HepG2 (cell line): ENCODE measurements around the gene CD248. TPM values are rescaled to one million over a fixed set of nuclear protein-coding genes. Genes with fewer than 3 reads are reported as not detected.

Experiments used
- CHD2 ChIP-seq: IDR thresholded peaks from 2 replicates; pipeline ENCODE4 v1.6.1; 2011; ENCODE audit warnings: low read depth, low read length, improper control_type of control experiment
- ELF4 ChIP-seq: sonication (generic); formaldehyde crosslinking; IDR thresholded peaks from 2 replicates; pipeline ENCODE4 v1.5.0; 2020; ENCODE audit warnings: missing genetic modification reagents, mild to moderate bottlenecking, moderate library complexity, borderline replicate concordance
- ERF ChIP-seq: IDR thresholded peaks from 2 replicates; pipeline ENCODE4 v1.6.1; 2018; ENCODE audit warnings: missing biosample characterization, missing genetic modification reagents
- RXRB ChIP-seq: IDR thresholded peaks from 2 replicates; pipeline ENCODE4 v1.6.1; 2016; ENCODE audit warnings: borderline replicate concordance, missing genetic modification reagents, missing compliant biosample characterization
- SRF ChIP-seq: IDR thresholded peaks from 2 replicates; pipeline ENCODE4 v1.6.1; 2011; ENCODE audit warnings: mild to moderate bottlenecking, low read depth, low read length, moderate library complexity
- TBX3 ChIP-seq: fragments of 450-650 bp; IDR thresholded peaks from 2 replicates; pipeline ENCODE4 v1.6.1; 2017; ENCODE audit warnings: antibody characterized with exemption, mild to moderate bottlenecking, inconsistent platforms, borderline replicate concordance
- ZNF160 ChIP-seq: sonication (generic); formaldehyde crosslinking; IDR thresholded peaks from 2 replicates; pipeline ENCODE4 v1.8.0; 2022; ENCODE audit warnings: mild to moderate bottlenecking, inconsistent platforms, missing genetic modification reagents
- ZSCAN21 ChIP-seq: sonication (generic); formaldehyde crosslinking; IDR thresholded peaks from 2 replicates; pipeline ENCODE4 v1.8.0; 2022; ENCODE audit warnings: mild to moderate bottlenecking, missing genetic modification reagents, moderate library complexity, borderline replicate concordance
- polyA plus RNA-seq, 8 experiments: library from polyadenylated mRNA; depleted of rRNA in 3 of 8; stranded (reverse) in 7 of 8; unstranded in 1 of 8; fragments of >200 nt; fragmentation: Illumina TruSeq in 4 of 8; extraction: Trizol in 4 of 8; gene quantifications; 2 replicates each; pipeline versions ENCODE4 v1.2.1 to v1.2.3, GENCODE V29; 2011 to 2016; ENCODE audit warnings: low read depth in 4 of 8, missing spikeins in 1 of 8, mixed read lengths in 1 of 8; ENCODE audit not compliant: insufficient read depth in 1 of 8
- total RNA-seq, 5 experiments: library from RNA; depleted of rRNA; stranded (reverse); fragments of >200 nt; fragmentation: Illumina TruSeq; extraction: Trizol; gene quantifications; 2 replicates each; pipeline ENCODE4 v1.2.3, GENCODE V29; 2016; ENCODE audit warnings: low read depth in 1 of 5
- TF ChIP-seq, protein P1 (sequence below): IDR thresholded peaks from 2 replicates; pipeline ENCODE4 v1.6.1; 2012; ENCODE audit warnings: low read length, improper control_type of control experiment
- TF ChIP-seq, protein P2 (sequence below): sonication (generic); formaldehyde crosslinking; IDR thresholded peaks from 2 replicates; pipeline ENCODE4 v1.5.0; 2020; ENCODE audit warnings: missing genetic modification reagents, mild to moderate bottlenecking, borderline replicate concordance
- TF ChIP-seq, protein P3 (sequence below): sonication (generic); formaldehyde crosslinking; IDR thresholded peaks from 2 replicates; pipeline ENCODE4 v1.4.0; 2020; ENCODE audit warnings: missing genetic modification reagents, borderline replicate concordance
- TF ChIP-seq, protein P4 (sequence below): sonication (generic); formaldehyde crosslinking; conservative IDR thresholded peaks from 2 replicates; pipeline ENCODE4 v1.8.0; 2022; ENCODE audit warnings: low read depth, missing genetic modification reagents
- TF ChIP-seq, protein P5 (sequence below): sonication (generic); formaldehyde crosslinking; conservative IDR thresholded peaks from 2 replicates; pipeline ENCODE4 v1.5.0; 2020; ENCODE audit warnings: missing genetic modification reagents

Gene CD248
- total and polyA plus RNA-seq, 2 of the 13 experiments (the other 11 are each of a cell fraction or from before 2014, with no cell fraction given), result 0.25 to 0.35 TPM

DNA sequence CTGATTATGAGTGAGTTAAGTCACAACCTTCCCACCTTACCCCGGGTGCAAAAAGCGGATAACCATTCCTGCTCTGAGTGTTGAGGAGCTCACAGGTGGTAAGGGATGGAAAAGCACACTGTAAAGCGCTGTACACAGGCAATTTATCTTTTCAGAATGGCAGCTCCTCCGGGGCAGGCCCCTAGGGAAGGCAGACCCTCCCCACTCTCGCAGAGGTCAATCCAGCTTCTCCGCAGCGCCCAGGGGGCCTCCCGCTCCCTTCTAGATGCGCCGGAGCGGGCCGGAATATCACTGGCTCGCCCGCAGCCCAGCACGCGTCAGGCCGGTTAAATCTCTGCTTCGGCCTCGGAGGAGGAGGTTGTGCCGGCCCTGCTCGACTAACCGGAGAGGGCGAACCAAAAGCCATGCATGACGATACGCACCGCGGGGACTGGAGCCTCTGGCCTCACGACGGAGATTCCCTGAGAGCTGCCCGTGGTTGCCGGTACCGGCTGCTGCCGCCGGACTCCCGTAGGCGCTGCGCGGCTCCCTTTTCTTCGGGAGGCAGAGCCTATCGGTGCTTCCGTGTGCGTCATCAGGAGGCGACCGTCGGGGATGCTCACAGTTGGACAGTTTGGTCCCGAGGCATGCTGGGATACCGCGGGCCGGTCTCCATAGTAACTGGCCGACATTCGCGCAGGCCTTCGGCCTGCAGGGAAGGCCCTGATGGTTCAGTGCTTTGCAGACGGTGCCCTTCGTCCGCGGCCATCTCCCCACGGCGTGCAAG lies 27.9 kb upstream of the CD248 start, which contains the start of gene BRMS1 (continued):
- TF ChIP-seq, protein P1, sequence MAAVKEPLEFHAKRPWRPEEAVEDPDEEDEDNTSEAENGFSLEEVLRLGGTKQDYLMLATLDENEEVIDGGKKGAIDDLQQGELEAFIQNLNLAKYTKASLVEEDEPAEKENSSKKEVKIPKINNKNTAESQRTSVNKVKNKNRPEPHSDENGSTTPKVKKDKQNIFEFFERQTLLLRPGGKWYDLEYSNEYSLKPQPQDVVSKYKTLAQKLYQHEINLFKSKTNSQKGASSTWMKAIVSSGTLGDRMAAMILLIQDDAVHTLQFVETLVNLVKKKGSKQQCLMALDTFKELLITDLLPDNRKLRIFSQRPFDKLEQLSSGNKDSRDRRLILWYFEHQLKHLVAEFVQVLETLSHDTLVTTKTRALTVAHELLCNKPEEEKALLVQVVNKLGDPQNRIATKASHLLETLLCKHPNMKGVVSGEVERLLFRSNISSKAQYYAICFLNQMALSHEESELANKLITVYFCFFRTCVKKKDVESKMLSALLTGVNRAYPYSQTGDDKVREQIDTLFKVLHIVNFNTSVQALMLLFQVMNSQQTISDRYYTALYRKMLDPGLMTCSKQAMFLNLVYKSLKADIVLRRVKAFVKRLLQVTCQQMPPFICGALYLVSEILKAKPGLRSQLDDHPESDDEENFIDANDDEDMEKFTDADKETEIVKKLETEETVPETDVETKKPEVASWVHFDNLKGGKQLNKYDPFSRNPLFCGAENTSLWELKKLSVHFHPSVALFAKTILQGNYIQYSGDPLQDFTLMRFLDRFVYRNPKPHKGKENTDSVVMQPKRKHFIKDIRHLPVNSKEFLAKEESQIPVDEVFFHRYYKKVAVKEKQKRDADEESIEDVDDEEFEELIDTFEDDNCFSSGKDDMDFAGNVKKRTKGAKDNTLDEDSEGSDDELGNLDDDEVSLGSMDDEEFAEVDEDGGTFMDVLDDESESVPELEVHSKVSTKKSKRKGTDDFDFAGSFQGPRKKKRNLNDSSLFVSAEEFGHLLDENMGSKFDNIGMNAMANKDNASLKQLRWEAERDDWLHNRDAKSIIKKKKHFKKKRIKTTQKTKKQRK, result no peak
- TF ChIP-seq, protein P2, sequence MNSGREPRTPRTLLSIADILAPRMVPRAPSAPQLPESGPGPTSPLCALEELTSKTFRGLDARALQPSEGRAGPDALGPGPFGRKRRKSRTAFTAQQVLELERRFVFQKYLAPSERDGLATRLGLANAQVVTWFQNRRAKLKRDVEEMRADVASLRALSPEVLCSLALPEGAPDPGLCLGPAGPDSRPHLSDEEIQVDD (CRISPR knock-in tag), result no peak
- TF ChIP-seq TBX3 (no peak; the same call in 1 of the 2 replicates), CHD2 (no peak), SRF (peak; percentile 60; the same call in 1 of the 2 replicates), ERF (CRISPR knock-in tag) (peak; percentile 72; the same call in 1 of the 2 replicates), ZSCAN21 (CRISPR knock-in tag) (peak; percentile 22; the same call in 1 of the 2 replicates), ELF4 (CRISPR knock-in tag) (0 out of 2 replicates have a peak, but pooled peaks have one; percentile 53), ZNF160 (no peak), RXRB (CRISPR knock-in tag) (no peak)
- TF ChIP-seq, protein P3, sequence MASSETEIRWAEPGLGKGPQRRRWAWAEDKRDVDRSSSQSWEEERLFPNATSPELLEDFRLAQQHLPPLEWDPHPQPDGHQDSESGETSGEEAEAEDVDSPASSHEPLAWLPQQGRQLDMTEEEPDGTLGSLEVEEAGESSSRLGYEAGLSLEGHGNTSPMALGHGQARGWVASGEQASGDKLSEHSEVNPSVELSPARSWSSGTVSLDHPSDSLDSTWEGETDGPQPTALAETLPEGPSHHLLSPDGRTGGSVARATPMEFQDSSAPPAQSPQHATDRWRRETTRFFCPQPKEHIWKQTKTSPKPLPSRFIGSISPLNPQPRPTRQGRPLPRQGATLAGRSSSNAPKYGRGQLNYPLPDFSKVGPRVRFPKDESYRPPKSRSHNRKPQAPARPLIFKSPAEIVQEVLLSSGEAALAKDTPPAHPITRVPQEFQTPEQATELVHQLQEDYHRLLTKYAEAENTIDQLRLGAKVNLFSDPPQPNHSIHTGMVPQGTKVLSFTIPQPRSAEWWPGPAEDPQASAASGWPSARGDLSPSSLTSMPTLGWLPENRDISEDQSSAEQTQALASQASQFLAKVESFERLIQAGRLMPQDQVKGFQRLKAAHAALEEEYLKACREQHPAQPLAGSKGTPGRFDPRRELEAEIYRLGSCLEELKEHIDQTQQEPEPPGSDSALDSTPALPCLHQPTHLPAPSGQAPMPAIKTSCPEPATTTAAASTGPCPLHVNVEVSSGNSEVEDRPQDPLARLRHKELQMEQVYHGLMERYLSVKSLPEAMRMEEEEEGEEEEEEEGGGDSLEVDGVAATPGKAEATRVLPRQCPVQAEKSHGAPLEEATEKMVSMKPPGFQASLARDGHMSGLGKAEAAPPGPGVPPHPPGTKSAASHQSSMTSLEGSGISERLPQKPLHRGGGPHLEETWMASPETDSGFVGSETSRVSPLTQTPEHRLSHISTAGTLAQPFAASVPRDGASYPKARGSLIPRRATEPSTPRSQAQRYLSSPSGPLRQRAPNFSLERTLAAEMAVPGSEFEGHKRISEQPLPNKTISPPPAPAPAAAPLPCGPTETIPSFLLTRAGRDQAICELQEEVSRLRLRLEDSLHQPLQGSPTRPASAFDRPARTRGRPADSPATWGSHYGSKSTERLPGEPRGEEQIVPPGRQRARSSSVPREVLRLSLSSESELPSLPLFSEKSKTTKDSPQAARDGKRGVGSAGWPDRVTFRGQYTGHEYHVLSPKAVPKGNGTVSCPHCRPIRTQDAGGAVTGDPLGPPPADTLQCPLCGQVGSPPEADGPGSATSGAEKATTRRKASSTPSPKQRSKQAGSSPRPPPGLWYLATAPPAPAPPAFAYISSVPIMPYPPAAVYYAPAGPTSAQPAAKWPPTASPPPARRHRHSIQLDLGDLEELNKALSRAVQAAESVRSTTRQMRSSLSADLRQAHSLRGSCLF, result no peak
- TF ChIP-seq, protein P4, sequence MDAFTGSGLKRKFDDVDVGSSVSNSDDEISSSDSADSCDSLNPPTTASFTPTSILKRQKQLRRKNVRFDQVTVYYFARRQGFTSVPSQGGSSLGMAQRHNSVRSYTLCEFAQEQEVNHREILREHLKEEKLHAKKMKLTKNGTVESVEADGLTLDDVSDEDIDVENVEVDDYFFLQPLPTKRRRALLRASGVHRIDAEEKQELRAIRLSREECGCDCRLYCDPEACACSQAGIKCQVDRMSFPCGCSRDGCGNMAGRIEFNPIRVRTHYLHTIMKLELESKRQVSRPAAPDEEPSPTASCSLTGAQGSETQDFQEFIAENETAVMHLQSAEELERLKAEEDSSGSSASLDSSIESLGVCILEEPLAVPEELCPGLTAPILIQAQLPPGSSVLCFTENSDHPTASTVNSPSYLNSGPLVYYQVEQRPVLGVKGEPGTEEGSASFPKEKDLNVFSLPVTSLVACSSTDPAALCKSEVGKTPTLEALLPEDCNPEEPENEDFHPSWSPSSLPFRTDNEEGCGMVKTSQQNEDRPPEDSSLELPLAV (CRISPR knock-in tag), result no peak
- TF ChIP-seq, protein P5, sequence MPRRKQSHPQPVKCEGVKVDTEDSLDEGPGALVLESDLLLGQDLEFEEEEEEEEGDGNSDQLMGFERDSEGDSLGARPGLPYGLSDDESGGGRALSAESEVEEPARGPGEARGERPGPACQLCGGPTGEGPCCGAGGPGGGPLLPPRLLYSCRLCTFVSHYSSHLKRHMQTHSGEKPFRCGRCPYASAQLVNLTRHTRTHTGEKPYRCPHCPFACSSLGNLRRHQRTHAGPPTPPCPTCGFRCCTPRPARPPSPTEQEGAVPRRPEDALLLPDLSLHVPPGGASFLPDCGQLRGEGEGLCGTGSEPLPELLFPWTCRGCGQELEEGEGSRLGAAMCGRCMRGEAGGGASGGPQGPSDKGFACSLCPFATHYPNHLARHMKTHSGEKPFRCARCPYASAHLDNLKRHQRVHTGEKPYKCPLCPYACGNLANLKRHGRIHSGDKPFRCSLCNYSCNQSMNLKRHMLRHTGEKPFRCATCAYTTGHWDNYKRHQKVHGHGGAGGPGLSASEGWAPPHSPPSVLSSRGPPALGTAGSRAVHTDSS (CRISPR knock-in tag), result no peak
